ENCODE measurements around the gene FILIP1L.

- TF ChIP-seq CTCF (conservative IDR thresholded peaks at IDR 0.05) (no peak), ZFX (IDR thresholded peaks at IDR 0.05) (no peak)
Measured at GRCh38 chr3:99969136-99969535, 145.2 kb downstream of the FILIP1L start.
